DND-41 (cell line): ENCODE results near the gene SCT.

Experiments
- EZH2 ChIP-seq: IDR thresholded peaks from 3 replicates; pipeline ENCODE4 v1.6.1; 2012; ENCODE audit warnings: borderline replicate concordance, low read depth, mild to moderate bottlenecking, moderate library complexity, low read length, inconsistent platforms; ENCODE audit not compliant: severe bottlenecking
- TF ChIP-seq, protein P1 (sequence below): IDR thresholded peaks from 2 replicates; pipeline ENCODE4 v1.5.1; 2012; ENCODE audit warnings: borderline replicate concordance, low read length, moderate library complexity, mild to moderate bottlenecking; ENCODE audit not compliant: poor library complexity, severe bottlenecking; ENCODE audit errors: extremely low read depth

DNA sequence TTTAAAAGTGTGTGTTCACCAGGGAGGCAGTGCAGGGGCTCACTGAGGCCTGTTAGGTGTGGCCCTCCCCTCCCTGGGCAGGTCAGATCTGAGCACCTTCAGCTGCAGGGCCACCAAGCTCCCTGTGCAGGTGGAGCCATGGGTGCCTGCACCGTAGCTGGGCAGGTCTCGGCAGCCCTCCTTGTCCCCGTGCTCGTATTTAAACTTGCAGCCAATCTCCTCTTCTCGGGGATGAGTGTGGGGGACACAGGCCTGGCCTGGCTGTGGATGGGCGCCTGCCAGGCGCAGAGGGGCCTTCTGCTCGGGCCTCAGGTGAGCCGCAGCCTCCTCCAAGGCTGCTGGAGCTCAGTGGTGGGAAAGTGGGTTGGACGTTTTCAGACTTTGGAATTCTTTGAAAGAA is 31.6 kb downstream of the SCT start:
- TF ChIP-seq, protein P1, sequence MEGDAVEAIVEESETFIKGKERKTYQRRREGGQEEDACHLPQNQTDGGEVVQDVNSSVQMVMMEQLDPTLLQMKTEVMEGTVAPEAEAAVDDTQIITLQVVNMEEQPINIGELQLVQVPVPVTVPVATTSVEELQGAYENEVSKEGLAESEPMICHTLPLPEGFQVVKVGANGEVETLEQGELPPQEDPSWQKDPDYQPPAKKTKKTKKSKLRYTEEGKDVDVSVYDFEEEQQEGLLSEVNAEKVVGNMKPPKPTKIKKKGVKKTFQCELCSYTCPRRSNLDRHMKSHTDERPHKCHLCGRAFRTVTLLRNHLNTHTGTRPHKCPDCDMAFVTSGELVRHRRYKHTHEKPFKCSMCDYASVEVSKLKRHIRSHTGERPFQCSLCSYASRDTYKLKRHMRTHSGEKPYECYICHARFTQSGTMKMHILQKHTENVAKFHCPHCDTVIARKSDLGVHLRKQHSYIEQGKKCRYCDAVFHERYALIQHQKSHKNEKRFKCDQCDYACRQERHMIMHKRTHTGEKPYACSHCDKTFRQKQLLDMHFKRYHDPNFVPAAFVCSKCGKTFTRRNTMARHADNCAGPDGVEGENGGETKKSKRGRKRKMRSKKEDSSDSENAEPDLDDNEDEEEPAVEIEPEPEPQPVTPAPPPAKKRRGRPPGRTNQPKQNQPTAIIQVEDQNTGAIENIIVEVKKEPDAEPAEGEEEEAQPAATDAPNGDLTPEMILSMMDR = no peak
- TF ChIP-seq EZH2 = no peak
